HG03354 (cell line): ENCODE measurements around the gene GABRG3.

Source experiments
- ATAC-seq: cut with Tn5 transposase; IDR thresholded peaks from one replicate; pipeline ENCODE4 v1.9.1; 2021; ENCODE audit warnings: mild to moderate bottlenecking; ENCODE audit not compliant: unreplicated experiment, poor library complexity, severe bottlenecking

GABRG3 gene

GRCh38 chr15:27512281-27513001, 541.5 kb downstream of the GABRG3 start:
- no peak for ATAC-seq

DNA sequence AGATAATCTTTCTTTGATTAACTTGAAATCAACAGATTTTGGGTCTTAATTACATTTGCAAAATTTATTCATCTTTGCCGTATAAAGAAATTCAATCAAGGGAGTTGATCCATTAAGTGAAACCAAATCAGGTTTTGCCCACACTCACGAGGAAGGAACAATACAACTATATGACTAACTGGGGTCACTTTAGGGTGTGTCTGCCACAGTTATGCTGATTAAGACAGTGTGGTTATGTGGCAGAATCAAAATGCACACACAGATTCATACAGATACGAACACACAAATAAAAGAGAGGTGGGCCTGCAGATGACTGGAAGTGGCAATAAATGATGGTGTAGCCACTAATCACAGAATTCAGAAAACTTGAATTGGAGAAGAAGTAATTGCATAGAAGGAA, 543.5 kb downstream of the GABRG3 start:
- no peak for ATAC-seq

DNA sequence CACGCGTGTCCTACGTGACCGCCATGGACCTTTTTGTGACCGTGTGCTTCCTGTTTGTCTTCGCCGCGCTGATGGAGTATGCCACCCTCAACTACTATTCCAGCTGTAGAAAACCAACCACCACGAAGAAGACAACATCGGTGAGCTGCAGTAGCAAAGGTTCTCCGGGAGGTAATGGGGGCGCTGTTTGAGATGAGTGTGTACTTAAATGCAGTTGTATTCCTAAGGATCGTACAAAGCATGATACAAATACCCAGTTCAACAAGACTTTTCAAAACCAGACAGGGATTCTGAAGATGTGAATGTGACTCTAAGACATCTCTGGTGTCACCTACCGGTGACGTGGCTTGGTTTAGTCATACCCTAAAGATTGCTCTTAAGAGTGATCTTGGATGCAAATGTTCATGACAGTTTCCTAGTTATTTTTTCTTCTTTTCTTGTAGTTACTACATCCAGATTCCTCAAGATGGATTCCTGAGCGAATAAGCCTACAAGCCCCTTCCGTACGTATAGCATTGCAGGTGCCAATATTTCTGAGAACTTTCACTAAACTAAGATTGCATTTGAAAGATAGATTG, 556.6 kb downstream of the GABRG3 start:
- ATAC-seq, result no peak

GRCh38 chr15:27529399-27529798, 558.4 kb downstream of the GABRG3 start:
- no peak for ATAC-seq

DNA sequence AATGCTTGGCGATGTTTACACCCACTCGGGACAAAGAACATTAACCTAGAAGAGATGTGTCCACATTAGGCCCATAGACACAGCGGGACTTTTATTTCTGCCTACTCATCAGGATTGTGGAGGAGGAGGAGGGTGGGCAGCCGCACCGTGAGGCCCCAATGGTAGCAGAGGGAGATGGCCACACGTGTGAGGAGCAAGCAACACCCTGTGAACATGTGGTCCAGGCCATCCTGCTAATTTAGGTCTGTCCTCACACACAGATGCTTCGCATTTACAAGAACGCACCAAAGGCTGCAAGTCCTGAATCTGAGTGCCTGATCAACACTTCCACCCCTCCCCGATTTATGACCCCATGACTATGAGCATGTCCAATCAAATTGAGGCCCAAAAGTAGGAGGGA, 560.0 kb downstream of the GABRG3 start:
- no peak for ATAC-seq

DNA sequence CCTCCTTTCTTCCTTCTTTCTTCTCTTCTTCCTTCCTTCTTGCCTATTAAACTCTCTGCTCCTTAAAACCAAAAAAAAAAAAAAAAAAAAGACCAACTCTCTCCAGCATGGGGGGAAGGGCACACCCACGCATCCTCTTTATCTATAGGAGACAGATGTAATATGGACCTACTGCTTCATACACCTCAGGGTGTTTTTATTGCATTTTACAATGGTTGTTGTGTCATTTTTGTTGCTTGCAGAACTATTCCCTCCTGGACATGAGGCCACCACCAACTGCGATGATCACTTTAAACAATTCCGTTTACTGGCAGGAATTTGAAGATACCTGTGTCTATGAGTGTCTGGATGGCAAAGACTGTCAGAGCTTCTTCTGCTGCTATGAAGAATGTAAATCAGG, 561.4 kb downstream of the GABRG3 start:
- ATAC-seq, result no peak

DNA sequence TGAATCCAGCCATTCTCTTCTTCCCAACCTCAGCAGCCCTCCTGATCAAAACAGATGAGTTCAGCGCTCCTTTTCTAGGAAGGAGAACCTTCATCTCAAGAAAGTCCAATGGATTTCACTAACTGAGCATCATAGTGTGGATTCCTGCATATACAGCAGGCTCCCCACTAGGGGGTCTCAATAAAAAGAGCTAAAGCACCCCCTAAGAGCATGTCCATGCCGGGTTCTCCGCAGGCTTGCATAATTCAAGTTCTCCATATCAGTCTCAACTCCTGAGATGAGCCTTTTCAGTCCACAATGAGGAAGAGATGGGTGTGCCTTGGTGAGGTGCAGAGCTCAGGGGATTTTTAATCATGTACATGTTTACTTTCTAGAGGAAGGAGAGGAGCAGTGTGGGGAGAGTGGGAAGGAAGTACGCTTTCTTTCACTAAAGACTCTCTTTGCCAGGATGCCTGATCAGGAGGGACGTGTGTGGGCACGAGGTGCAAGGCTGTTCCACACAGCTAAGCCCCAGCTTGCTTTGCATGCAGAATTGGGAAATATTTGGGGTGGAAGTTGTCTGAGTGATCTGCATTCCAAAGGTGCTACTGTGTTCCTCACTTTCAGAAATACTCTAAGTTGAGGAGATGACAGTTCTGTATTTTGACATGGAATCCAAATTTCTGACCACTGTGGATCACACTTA, 564.6 kb downstream of the GABRG3 start:
- ATAC-seq, result no peak

- no peak for ATAC-seq
Measured at GRCh38 chr15:27538325-27538724, 567.3 kb downstream of the GABRG3 start.

GRCh38 chr15:27541581-27541980, 570.6 kb downstream of the GABRG3 start:
- ATAC-seq, result no peak

DNA sequence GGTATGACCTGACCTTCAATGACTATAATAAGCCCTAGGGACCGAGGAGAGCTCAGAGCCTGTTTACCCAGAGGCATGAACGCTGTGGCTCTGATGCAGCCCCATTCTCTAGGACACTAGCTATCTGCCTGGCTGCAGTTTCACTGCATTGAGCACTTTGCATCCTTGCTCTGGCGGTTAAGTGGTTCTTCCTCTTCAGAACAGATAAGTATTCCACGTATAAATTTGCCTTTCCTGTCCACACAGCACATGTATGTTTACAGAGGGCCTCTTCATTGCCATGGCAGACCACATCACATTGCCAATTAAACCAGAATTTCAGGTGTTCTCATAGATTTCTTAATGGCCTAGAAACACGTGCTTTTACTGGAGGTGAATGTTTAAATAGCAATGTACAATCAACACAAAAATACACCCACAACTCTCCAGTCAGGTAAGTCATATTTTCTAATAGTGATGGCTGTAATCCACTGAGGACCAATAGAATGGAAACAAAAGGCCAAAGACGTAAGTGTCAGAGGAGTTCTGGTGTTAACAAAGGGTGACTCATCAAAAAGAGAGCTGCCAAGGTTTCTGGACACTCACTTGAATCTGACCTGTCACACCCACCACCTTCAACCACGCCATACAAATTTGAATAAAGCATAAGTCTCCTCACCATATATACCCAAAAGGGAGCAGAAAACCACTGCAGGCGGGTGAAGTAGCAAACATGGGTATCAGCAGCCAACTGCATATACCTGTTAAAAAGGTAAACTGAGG, 574.7 kb downstream of the GABRG3 start:
- ATAC-seq, result no peak

DNA sequence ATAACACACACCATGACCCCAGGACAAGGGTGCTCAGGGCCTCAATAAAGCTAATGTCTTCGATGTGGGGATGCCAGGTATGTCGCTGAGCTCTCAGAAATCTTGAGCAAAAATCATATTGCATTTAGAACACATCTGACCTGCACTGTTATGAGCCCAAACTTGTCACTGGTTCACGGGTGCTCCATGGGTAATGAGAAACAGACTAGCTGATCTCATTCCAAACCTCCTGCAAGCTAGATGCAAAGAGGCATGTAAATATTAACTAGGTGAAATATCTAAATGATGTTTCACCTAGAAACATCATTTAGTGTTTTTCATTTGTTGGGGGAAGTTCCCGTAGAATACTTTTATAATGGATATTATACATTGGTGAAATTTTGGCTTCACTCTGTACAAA, 578.8 kb downstream of the GABRG3 start:
- no peak for ATAC-seq

GRCh38 chr15:27550635-27551034, 579.7 kb downstream of the GABRG3 start:
- ATAC-seq, result no peak

- no peak for ATAC-seq
Measured at GRCh38 chr15:27561816-27562215, 590.8 kb downstream of the GABRG3 start.

DNA sequence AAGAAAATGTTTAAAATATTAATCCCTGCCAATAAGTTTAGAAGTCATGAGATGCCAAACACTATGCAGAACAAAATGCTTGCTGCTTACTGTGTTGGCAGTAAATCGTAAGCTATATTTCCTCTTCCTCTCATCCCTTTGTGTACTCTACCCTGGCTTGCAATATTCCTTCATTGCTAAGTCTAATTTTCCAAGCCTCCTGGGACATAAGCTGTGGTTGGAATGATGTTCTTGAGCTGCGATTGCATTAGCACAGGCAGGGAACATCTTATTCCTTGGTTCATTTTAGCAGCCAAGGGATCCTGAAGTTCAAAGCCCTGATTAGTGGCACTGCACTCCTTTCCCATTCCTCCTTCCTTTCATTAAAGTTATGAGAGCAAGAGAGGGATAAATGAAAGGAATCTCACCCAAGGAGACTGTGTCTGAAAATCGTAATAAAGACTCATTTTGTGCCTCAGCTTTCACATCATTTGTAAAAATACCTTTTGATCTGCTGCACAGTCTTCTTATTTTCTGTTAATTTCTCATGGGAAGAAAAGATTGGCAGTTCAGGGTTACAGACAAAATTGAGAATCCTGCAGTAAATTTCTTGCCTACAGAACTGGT, 592.9 kb downstream of the GABRG3 start:
- no peak for ATAC-seq

- ATAC-seq, result no peak
Measured at GRCh38 chr15:27564656-27565055, 593.7 kb downstream of the GABRG3 start.

GRCh38 chr15:27570746-27571145, 599.8 kb downstream of the GABRG3 start:
- ATAC-seq, result no peak

DNA sequence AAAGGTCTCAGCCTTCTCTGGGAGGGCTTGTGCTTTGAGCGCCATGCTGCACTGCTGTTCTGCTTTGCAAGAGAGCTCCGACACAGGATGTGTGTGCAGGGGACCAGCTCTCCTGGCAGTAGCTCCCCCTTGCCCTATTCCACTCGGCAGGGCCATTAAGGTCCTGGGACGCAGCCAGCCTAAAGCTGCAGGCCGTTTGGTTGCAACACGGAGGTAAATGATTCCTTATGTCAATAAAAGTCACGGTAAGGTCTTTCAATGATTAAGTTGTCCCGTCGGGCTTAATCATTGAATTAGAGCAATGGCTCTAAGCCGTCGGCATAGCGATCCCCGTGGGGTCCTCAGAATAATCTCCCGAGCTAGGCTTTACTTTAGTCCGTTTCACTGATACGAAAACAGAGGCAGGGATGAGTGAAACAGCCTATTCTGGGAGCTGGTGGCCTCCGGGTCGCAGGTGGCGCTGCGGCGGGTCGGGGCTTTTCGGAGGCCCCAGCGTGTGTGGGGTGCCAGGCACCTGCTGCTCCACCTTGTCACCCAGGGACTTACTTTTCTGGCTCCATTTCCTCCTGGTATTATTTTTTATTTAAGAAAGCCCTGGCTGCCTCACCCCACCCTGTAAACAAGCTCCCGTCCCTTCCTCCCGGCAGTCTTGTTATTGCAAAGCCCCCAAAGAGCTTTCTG, 603.0 kb downstream of the GABRG3 start:
- no peak for ATAC-seq

- no peak for ATAC-seq
Measured at GRCh38 chr15:27574541-27575054, 603.6 kb downstream of the GABRG3 start.

DNA sequence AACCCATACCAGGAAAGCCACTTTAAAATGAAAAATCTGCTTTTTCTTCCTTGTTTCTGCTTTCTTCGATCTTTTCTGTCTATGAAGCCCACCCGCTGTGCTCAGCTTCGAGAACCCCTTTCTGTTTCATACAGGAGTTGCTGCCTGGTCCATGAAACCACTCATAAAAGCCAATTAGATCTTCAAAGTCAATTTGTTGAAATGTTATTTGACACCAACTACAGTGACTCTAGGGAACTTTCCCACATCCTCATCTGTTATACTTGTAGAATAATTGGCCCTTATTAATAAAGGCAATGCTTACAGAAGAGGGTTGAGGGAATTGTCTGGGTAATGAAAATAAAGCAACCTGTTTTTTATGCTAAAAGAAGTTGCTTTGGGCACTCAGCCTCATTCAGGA, 604.5 kb downstream of the GABRG3 start:
- no peak for ATAC-seq
